A673 (cell line): ENCODE results near the gene CFAP46.
"Not testable (repeated sequence)": the region's sequence is repeated elsewhere in the genome, so short reads cannot be mapped to it uniquely, and the experiment has no call there.

Experiments
- EZH2 ChIP-seq: fragments of 200-600 bp; sonication (generic); IDR thresholded peaks from 2 replicates; pipeline ENCODE4 v1.6.1; 2017; ENCODE audit warnings: borderline replicate concordance, low read depth, mild to moderate bottlenecking, mixed read lengths, antibody characterized with exemption, low read length; ENCODE audit not compliant: poor library complexity, severe bottlenecking
- TF ChIP-seq, protein P1 (sequence below): fragments of 300-800, 200-600 bp; sonication (generic); conservative IDR thresholded peaks from 2 replicates; pipeline ENCODE4 v1.5.1; 2017; ENCODE audit warnings: low read depth, mild to moderate bottlenecking, antibody characterized with exemption, low read length, moderate library complexity, mixed read lengths

DNA sequence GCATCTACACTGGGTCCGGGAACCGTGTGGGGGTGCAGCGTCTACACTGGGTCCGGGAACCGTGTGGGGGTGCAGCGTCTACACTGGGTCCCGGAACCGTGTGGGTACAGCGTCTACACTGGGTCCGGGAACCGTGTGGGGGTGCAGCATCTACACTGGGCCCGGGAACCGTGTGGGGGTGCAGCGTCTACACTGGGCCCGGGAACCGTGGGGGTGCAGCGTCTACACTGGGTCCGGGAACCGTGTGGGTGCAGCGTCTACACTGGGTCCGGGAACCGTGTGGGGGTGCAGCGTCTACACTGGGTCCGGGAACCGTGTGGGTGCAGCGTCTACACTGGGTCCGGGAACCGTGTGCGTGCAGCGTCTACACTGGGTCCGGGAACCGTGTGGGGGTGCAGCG is 150.3 kb downstream of the CFAP46 start:
- TF ChIP-seq, protein P1, sequence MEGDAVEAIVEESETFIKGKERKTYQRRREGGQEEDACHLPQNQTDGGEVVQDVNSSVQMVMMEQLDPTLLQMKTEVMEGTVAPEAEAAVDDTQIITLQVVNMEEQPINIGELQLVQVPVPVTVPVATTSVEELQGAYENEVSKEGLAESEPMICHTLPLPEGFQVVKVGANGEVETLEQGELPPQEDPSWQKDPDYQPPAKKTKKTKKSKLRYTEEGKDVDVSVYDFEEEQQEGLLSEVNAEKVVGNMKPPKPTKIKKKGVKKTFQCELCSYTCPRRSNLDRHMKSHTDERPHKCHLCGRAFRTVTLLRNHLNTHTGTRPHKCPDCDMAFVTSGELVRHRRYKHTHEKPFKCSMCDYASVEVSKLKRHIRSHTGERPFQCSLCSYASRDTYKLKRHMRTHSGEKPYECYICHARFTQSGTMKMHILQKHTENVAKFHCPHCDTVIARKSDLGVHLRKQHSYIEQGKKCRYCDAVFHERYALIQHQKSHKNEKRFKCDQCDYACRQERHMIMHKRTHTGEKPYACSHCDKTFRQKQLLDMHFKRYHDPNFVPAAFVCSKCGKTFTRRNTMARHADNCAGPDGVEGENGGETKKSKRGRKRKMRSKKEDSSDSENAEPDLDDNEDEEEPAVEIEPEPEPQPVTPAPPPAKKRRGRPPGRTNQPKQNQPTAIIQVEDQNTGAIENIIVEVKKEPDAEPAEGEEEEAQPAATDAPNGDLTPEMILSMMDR: not testable (repeated sequence)
- TF ChIP-seq EZH2: not testable (repeated sequence)
